ENCODE measurements around the gene RDX.
"Not testable (repeated sequence)": the region's sequence is repeated elsewhere in the genome, so short reads cannot be mapped to it uniquely, and the experiment has no call there.

The RDX gene

GRCh38 chr11:110305169-110306018 lies 9.0 kb upstream of the RDX start:
- no peak for DNase-seq

- DNase-seq, result no peak
Observed at GRCh38 chr11:110303414-110303826, 7.0 kb upstream of the RDX start.

GRCh38 chr11:110301577-110301976 lies 5.2 kb upstream of the RDX start:
- no peak for DNase-seq

GRCh38 chr11:110301032-110301431 lies 4.6 kb upstream of the RDX start:
- no peak for DNase-seq

GRCh38 chr11:110299006-110299785 lies 2.8 kb upstream of the RDX start:
- DNase-seq, result no peak

GRCh38 chr11:110298301-110298765 lies 1.9 kb upstream of the RDX start:
- no peak for DNase-seq

- no peak for DNase-seq
Observed at GRCh38 chr11:110297726-110298300, 1.4 kb upstream of the RDX start.

- peak in 1 of 51 donors; percentile 33 for DNase-seq
Observed at GRCh38 chr11:110297076-110297725, 787 bp upstream of the RDX start.

- DNase-seq, result peak in 43 of 51 donors; percentile 8 to 76 (median 51)
Observed at GRCh38 chr11:110295531-110296225, 736 bp downstream of the RDX start.

- DNase-seq, result peak in 1 of 51 donors; percentile 45
Observed at GRCh38 chr11:110295086-110295485, 1.3 kb downstream of the RDX start.

- DNase-seq, result peak in 1 of 51 donors; percentile 45
Observed at GRCh38 chr11:110294509-110294908, 1.9 kb downstream of the RDX start.

- DNase-seq, result no peak
Observed at GRCh38 chr11:110293389-110293788, 3.0 kb downstream of the RDX start.

- not testable (repeated sequence) for DNase-seq
Observed at GRCh38 chr11:110292146-110292545, 4.3 kb downstream of the RDX start.

GRCh38 chr11:110290591-110291334 lies 5.7 kb downstream of the RDX start:
- no peak for DNase-seq

- no peak for DNase-seq
Observed at GRCh38 chr11:110289472-110289871, 6.9 kb downstream of the RDX start.

- DNase-seq, result no peak
Observed at GRCh38 chr11:110287537-110287936, 8.9 kb downstream of the RDX start.

- DNase-seq, result no peak
Observed at GRCh38 chr11:110286298-110287040, 9.9 kb downstream of the RDX start.

- no peak for DNase-seq
Observed at GRCh38 chr11:110283862-110284261, 12.6 kb downstream of the RDX start.

- DNase-seq, result not testable (repeated sequence)
Observed at GRCh38 chr11:110280595-110280994, 15.8 kb downstream of the RDX start.
